Testis (tissue), 2 donors: ENCODE data around the gene GRID2.

Experiments
- POLR2A ChIP-seq: fragments of 450-650 bp; IDR thresholded peaks from one replicate; pipeline ENCODE4 v1.6.1; 2017; ENCODE audit warnings: antibody characterized with exemption, mild to moderate bottlenecking, moderate library complexity
- TF ChIP-seq, protein P1 (sequence below), 3 experiments: fragments of 450-650 bp in 2 of 3; fragments of 200-600 bp in 1 of 3; sonication (generic) in 1 of 3; IDR thresholded peaks; one replicate each; pipeline ENCODE4 v1.5.1; 2016 to 2019; ENCODE audit warnings: antibody characterized with exemption in 3 of 3, mild to moderate bottlenecking in 2 of 3, moderate library complexity in 1 of 3

- TF ChIP-seq POLR2A, result no peak
- TF ChIP-seq, protein P1, sequence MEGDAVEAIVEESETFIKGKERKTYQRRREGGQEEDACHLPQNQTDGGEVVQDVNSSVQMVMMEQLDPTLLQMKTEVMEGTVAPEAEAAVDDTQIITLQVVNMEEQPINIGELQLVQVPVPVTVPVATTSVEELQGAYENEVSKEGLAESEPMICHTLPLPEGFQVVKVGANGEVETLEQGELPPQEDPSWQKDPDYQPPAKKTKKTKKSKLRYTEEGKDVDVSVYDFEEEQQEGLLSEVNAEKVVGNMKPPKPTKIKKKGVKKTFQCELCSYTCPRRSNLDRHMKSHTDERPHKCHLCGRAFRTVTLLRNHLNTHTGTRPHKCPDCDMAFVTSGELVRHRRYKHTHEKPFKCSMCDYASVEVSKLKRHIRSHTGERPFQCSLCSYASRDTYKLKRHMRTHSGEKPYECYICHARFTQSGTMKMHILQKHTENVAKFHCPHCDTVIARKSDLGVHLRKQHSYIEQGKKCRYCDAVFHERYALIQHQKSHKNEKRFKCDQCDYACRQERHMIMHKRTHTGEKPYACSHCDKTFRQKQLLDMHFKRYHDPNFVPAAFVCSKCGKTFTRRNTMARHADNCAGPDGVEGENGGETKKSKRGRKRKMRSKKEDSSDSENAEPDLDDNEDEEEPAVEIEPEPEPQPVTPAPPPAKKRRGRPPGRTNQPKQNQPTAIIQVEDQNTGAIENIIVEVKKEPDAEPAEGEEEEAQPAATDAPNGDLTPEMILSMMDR (IDR thresholded peaks at IDR 0.05), result no peak
These were observed 957.4 kb downstream of the GRID2 start for GRCh38 chr4:93261207-93261606.
